AG09319 (cell line): Measurements from ENCODE around the gene USH2A.

Experiments used
- DNase-seq: peaks from one replicate; pipeline ENCODE4 v3.0.0-alpha.2; 2010; ENCODE audit warnings: low read depth; ENCODE audit errors: extremely low read depth
- TF ChIP-seq, protein P1 (sequence below): IDR thresholded peaks from 2 replicates; pipeline ENCODE4 v1.5.1; 2011; ENCODE audit warnings: low read depth, mild to moderate bottlenecking, inconsistent platforms, low read length, moderate library complexity

USH2A gene

DNA sequence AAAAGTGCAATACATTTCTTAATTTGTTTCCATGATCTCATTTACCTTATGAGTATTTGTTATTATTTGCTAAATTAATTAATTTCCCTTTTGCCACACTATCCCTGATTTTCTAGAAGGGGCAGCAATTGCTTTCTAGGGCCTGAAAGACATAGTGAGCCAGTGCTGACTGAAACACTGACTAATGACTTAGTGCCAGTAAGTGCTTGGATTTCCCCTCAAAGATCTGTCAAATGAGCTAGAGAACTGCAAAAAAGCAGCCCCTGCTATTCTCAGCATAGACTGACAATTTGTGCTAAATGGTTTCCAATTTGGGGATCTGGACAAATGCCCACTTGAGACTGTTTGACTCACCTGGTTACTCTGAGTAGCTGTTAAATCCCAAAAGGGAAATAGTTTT lies 35.6 kb upstream of the USH2A start:
- TF ChIP-seq, protein P1, sequence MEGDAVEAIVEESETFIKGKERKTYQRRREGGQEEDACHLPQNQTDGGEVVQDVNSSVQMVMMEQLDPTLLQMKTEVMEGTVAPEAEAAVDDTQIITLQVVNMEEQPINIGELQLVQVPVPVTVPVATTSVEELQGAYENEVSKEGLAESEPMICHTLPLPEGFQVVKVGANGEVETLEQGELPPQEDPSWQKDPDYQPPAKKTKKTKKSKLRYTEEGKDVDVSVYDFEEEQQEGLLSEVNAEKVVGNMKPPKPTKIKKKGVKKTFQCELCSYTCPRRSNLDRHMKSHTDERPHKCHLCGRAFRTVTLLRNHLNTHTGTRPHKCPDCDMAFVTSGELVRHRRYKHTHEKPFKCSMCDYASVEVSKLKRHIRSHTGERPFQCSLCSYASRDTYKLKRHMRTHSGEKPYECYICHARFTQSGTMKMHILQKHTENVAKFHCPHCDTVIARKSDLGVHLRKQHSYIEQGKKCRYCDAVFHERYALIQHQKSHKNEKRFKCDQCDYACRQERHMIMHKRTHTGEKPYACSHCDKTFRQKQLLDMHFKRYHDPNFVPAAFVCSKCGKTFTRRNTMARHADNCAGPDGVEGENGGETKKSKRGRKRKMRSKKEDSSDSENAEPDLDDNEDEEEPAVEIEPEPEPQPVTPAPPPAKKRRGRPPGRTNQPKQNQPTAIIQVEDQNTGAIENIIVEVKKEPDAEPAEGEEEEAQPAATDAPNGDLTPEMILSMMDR = no peak
- no peak for DNase-seq

DNA sequence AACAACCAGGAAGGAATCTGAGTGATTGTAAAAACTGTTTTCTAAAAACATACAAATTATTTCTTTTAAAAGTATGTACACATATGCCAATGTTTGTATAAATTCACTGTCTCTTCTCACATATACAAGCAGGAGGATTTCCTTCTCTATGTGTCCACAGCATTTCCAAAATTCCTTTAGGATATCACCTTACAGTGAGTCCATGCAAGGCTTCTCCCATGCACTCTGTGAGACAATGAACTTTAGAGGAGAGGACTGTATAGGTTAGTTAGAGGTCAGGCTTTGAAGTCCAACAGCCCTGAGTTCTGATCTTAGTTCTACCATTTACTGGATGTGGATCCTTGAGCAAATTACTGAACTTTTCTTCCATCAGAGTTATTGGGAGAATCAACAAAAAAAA lies 34.1 kb upstream of the USH2A start:
- TF ChIP-seq, protein P1 = no peak
- DNase-seq = no peak

DNA sequence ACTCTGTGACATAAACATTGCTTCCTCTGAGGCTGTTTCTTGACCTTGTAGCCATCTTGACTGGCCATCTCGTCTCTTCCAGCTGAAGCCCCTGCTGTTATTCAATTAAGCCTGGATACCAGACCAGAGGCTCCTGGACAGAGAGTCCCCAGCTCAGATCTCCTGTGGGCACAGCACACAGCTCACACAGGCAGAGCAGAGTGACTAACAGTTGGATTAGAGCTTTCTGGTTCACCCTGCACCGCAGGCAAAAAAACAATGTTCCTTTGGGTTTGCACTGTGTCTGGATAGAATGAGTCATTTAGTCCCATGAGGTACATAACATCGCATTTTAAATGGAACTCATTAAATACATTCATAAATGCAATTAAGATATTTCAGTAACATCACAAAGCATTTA lies 33.4 kb upstream of the USH2A start:
- DNase-seq = no peak
- TF ChIP-seq, protein P1 = no peak

DNA sequence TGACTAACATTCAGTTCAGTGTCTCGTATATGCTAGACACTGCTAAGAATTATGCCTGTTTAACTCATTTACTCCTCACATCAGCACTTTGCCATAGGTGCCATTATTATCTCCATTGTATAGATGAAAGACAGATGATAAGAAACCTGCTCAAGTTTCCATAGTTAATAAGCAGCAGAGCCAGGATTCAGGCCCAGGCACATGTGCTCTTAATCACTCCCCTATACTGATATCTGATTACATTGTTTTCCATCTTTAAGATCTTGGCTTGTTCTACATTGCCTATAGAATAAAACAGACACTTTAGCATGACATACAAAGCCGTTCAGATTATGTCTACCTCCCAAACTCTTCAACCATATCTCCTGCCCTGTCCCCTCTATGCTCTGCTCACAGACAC lies 30.5 kb upstream of the USH2A start:
- TF ChIP-seq, protein P1 = no peak
- no peak for DNase-seq

DNA sequence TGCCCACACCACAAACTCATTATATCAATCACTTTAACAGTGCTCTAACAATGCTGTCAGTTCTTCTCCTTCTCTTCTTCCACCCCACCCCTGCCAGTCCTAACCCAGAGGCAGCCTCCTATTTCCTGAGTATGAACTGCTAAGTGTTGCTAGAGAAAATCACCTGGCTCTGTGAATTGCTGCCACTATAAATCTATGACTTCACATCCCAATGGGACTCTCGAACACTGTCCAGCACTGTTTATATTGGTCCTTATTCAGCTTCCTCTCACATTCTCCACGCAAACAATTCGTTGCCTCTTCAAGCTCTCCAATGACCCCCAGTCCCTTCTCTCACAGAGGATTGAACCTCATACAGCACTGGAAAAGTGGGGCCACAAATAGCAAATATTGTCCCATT lies 27.0 kb upstream of the USH2A start:
- DNase-seq = no peak
- TF ChIP-seq, protein P1 = no peak

DNA sequence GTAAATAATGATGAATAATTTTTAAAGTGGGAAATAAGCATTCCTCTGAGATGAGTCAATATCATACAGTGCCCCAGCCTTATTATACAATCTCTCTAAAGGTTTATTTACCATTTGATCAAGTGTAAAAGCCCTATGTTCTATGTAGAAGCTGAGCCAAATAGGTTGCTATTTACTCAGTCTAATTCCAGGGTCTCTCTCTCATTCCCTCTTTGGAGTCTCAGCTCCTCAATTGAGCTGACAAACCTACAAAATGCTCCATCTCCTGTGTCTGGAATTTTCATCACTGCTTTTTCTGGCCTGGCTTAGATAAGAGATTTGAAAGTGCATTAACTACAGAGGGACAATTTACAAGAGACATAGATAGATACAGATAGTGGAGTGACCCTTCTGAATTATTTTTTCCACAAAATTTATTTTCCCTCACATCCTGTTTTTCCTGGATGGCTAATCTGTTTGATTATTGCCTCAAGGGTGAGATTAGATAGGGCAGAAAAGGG lies 24.8 kb upstream of the USH2A start:
- no peak for DNase-seq

DNA sequence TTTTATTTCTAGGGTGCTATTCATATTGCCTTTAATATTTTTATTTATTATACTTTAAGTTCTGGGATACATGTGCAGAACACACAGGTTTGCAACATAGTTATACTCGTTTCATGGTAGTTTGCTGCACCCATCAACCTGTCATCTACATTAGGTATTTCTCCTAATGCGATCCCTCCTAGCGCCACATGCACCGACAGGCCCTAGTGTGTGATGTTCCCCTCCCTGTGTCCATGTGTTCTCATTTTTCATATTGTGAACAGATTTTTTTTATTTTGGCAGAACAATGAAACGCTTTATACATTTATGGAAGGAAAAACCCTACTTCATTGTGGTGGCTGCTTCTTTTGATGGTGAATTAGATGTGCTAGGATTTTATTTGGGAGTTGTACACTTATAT lies 14.4 kb upstream of the USH2A start:
- no peak for DNase-seq
- TF ChIP-seq, protein P1 = no peak

More for the DNA sequence above, 24.8 kb upstream of the USH2A start:
- TF ChIP-seq, protein P1 = no peak
